Measurements from ENCODE around the gene RB1. TPM values are rescaled to one million over a fixed set of nuclear protein-coding genes. Genes with fewer than 3 reads are reported as not detected.
A peak's percentile ranks its signal among the peaks of the same experiment; 100 is the strongest.

RB1 gene
- total RNA-seq, 4 donors from 2014 or later = 18.2 to 79.2 (median 22.7) TPM

DNA sequence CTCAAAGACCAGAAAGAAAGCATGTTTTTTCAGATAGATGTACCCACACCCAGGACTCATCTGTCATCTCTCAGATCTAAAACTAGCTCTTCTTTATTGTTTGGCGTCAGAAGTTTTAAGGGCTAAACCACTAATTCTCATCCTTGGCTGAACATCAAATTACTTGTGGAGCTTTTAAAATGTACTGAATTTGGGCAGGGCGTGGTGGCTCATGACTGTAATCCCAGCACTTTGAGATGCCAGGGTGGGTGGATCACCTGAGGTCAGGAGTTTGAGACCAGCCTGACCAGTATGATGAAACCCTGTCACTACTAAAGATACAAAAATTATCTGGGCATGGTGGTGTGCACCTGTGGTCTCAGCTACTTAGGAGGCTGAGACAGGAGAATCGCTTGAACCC is 181.9 kb downstream of the RB1 start:
- DNase-seq = no peak
- TF ChIP-seq POLR2A (IDR thresholded peaks at IDR 0.05) (no peak), CTCF (IDR thresholded peaks at IDR 0.05) (no peak)
- H3K27me3 ChIP-seq = no peaks in the 10 kb centered on the region

GRCh38 chr13:48486362-48486761 is 182.8 kb downstream of the RB1 start:
- Histone ChIP-seq H3K4me1 (no peaks in the 10 kb centered on the region), H3K9me3 (no peaks in the 10 kb centered on the region), H3K4me3 (no peak overlapping the region), H3K27me3 (no peaks in the 10 kb centered on the region), H3K27ac (no peak overlapping the region), H3K36me3 (no peaks in the 10 kb centered on the region)
- TF ChIP-seq POLR2A (IDR thresholded peaks at IDR 0.05) = no peak
- no peak for TF ChIP-seq CTCF (IDR thresholded peaks at IDR 0.05)
- DNase-seq = no peak

More for the DNA sequence above, 181.9 kb downstream of the RB1 start:
- Histone ChIP-seq H3K4me1 (no peaks in the 10 kb centered on the region), H3K9me3 (no peaks in the 10 kb centered on the region), H3K27ac (no peak overlapping the region), H3K4me3 (no peak overlapping the region), H3K36me3 (peaks cover 0 to 4% (median 0%) of the 10 kb centered on the region in 3 donors)

GRCh38 chr13:48486836-48487235 is 183.3 kb downstream of the RB1 start:
- DNase-seq = no peak
- H3K27me3 ChIP-seq = no peaks in the 10 kb centered on the region
- no peak overlapping the region for H3K4me3 ChIP-seq
- TF ChIP-seq CTCF (IDR thresholded peaks at IDR 0.05) = no peak
- TF ChIP-seq POLR2A (IDR thresholded peaks at IDR 0.05) = no peak
- H3K36me3 ChIP-seq = no peaks in the 10 kb centered on the region
- H3K27ac ChIP-seq = no peak overlapping the region
- H3K9me3 ChIP-seq = no peaks in the 10 kb centered on the region
- H3K4me1 ChIP-seq = peaks cover 0 to 2% (median 0%) of the 10 kb centered on the region in 4 donors

- peaks cover 0 to 5% (median 2%) of the 10 kb centered on the region in 4 donors for H3K4me1 ChIP-seq
- H3K27ac ChIP-seq = no peak overlapping the region
- no peaks in the 10 kb centered on the region for H3K9me3 ChIP-seq
- no peaks in the 10 kb centered on the region for H3K36me3 ChIP-seq
- DNase-seq = no peak
- TF ChIP-seq POLR2A (IDR thresholded peaks at IDR 0.05) (no peak), CTCF (IDR thresholded peaks at IDR 0.05) (no peak)
- H3K4me3 ChIP-seq = no peak overlapping the region
- H3K27me3 ChIP-seq = no peaks in the 10 kb centered on the region
Observed at GRCh38 chr13:48487968-48488367, 184.4 kb downstream of the RB1 start.

DNA sequence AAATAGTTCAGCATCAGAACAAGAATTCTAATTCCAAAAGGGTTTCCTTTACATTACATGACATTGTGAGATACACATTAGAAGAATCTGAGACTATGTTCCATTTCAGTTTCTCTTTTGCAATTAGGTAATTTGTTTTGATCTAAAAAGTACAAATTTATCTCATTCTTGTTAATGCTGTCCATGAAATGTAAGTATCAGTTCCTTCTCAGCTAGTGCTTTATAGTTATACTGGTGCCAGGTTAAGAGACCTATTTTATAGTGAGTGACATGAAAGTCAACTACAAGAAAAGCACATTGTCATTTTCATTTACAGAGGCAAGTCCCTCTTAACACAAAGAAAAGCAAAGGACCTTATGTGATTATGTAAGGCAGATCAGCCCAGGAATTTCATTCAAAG is 185.4 kb downstream of the RB1 start:
- H3K27ac ChIP-seq = peak overlapping the region in 1 of 4 donors; percentile 22
- H3K9me3 ChIP-seq = no peaks in the 10 kb centered on the region
- no peaks in the 10 kb centered on the region for H3K36me3 ChIP-seq
- peaks cover 0 to 5% (median 2%) of the 10 kb centered on the region in 4 donors for H3K4me1 ChIP-seq
- no peak overlapping the region for H3K4me3 ChIP-seq
- H3K27me3 ChIP-seq = no peaks in the 10 kb centered on the region
- TF ChIP-seq CTCF (IDR thresholded peaks at IDR 0.05) = no peak
- DNase-seq = no peak

DNA sequence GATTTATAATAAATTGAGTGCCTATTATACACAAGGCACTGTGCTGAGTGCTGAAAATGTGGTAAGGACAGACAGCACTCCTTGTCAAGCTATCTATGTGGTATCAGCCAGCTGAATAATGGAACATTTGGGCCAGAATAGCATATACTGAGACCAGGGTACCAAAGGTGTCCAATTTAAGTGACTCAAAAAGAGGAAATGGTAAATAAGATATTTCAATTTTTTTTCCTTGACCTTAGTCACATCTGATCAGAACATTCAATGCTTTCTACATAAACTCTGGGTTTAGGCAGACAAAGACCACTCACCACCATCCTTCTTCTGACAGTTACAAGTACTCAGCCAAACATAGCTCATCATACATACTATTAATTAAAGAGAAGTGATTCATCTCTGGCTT is 186.1 kb downstream of the RB1 start:
- H3K9me3 ChIP-seq = no peaks in the 10 kb centered on the region
- peaks cover 0 to 5% (median 2%) of the 10 kb centered on the region in 4 donors for H3K4me1 ChIP-seq
- no peaks in the 10 kb centered on the region for H3K36me3 ChIP-seq
- no peak for DNase-seq
- TF ChIP-seq CTCF (IDR thresholded peaks at IDR 0.05) (no peak), POLR2A (IDR thresholded peaks at IDR 0.05) (no peak)
- H3K4me3 ChIP-seq = no peak overlapping the region
- no peaks in the 10 kb centered on the region for H3K27me3 ChIP-seq
- H3K27ac ChIP-seq = peak overlapping the region in 1 of 4 donors; percentile 22

All from Peyer's patch (tissue), 4 donors.